Sigmoid colon (tissue), 4 donors: ENCODE measurements around the gene CBR3.
"Not testable (repeated sequence)": the region's sequence is repeated elsewhere in the genome, so short reads cannot be mapped to it uniquely, and the experiment has no call there.

Experiments
- EP300 ChIP-seq, 4 donors: sonication (generic); formaldehyde crosslinking; IDR thresholded peaks; one replicate each; pipeline ENCODE4 v1.6.1; 2017; ENCODE audit warnings: antibody characterized with exemption in 4 of 4
- POLR2A ChIP-seq, 2 donors: fragments of 450-650 bp; IDR thresholded peaks; one replicate each; pipeline ENCODE4 v1.6.1; 2016; ENCODE audit warnings: antibody characterized with exemption in 2 of 2, mild to moderate bottlenecking in 2 of 2, moderate library complexity in 2 of 2
- POLR2AphosphoS5 ChIP-seq, 4 donors: sonication (generic); formaldehyde crosslinking; IDR thresholded peaks; one replicate each; pipeline ENCODE4 v1.6.1; 2017; ENCODE audit warnings: antibody characterized with exemption in 4 of 4
- TF ChIP-seq, protein P1 (sequence below), 4 experiments: fragments of 450-650 bp in 3 of 4; fragments of 200-600 bp in 1 of 4; IDR thresholded peaks; one replicate each; pipeline ENCODE4 v1.5.1; 2016 to 2019; ENCODE audit warnings: antibody characterized with exemption in 4 of 4, mild to moderate bottlenecking in 3 of 4, moderate library complexity in 2 of 4

DNA sequence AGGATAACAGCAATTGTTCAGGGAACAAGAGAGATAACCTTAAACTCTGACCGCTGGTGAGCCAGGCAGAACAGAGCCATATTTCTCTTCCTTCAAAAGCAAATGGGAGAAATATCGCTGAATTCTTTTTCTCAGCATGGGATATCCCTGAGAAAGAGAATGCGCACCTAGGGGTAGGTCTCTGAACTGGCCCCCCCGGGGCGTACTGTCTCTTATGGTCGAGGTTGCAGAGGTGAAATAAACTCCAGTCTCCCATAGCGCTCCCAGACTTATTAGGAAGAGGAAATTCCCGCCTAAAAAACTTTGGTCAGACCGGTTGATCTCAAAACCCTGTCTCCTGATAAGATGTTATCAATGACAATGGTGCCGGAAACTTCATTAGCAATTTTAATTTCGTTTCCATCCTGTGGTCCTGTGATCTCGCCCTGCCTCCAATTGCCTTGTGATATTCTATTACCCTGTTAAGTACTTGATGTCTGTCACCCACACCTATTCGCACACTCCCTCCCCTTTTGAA is 35.1 kb upstream of the CBR3 start:
- TF ChIP-seq, protein P1, sequence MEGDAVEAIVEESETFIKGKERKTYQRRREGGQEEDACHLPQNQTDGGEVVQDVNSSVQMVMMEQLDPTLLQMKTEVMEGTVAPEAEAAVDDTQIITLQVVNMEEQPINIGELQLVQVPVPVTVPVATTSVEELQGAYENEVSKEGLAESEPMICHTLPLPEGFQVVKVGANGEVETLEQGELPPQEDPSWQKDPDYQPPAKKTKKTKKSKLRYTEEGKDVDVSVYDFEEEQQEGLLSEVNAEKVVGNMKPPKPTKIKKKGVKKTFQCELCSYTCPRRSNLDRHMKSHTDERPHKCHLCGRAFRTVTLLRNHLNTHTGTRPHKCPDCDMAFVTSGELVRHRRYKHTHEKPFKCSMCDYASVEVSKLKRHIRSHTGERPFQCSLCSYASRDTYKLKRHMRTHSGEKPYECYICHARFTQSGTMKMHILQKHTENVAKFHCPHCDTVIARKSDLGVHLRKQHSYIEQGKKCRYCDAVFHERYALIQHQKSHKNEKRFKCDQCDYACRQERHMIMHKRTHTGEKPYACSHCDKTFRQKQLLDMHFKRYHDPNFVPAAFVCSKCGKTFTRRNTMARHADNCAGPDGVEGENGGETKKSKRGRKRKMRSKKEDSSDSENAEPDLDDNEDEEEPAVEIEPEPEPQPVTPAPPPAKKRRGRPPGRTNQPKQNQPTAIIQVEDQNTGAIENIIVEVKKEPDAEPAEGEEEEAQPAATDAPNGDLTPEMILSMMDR (IDR thresholded peaks at IDR 0.05): not testable (repeated sequence)
- not testable (repeated sequence) for TF ChIP-seq EP300, POLR2A, POLR2AphosphoS5 (IDR thresholded peaks at IDR 0.05)
